ENCODE data around the gene SPSB3.

SPSB3 gene

GRCh38 chr16:1754204-1754603 is 28.2 kb downstream of the SPSB3 start:
- TF ChIP-seq CTCF (conservative IDR thresholded peaks at IDR 0.05; ENCODE audit: low read depth, low read length), result no peak
- DNase-seq (ENCODE audit: low read depth), result no peak
- H3K4me3 ChIP-seq (ENCODE audit: low read depth, low read length), result no peak overlapping the region

- no peak for DNase-seq (ENCODE audit: low read depth)
- no peak for TF ChIP-seq CTCF (conservative IDR thresholded peaks at IDR 0.05; ENCODE audit: low read depth, low read length)
- H3K4me3 ChIP-seq (ENCODE audit: low read depth, low read length), result no peak overlapping the region
Observed at GRCh38 chr16:1752853-1753252, 29.5 kb downstream of the SPSB3 start.

GRCh38 chr16:1751946-1752345 is 30.4 kb downstream of the SPSB3 start:
- no peak for TF ChIP-seq CTCF (conservative IDR thresholded peaks at IDR 0.05; ENCODE audit: low read depth, low read length)
- H3K4me3 ChIP-seq (ENCODE audit: low read depth, low read length), result no peak overlapping the region
- no peak for DNase-seq (ENCODE audit: low read depth)

- DNase-seq (ENCODE audit: low read depth), result peak; percentile 72
- no peak for TF ChIP-seq CTCF (conservative IDR thresholded peaks at IDR 0.05; ENCODE audit: low read depth, low read length)
- no peak overlapping the region for H3K4me3 ChIP-seq (ENCODE audit: low read depth, low read length)
Observed at GRCh38 chr16:1749152-1750117, 32.9 kb downstream of the SPSB3 start.

GRCh38 chr16:1747934-1748333 is 34.4 kb downstream of the SPSB3 start:
- no peak for DNase-seq (ENCODE audit: low read depth)
- no peak for TF ChIP-seq CTCF (conservative IDR thresholded peaks at IDR 0.05; ENCODE audit: low read depth, low read length)
- H3K4me3 ChIP-seq (ENCODE audit: low read depth, low read length), result no peak overlapping the region

GRCh38 chr16:1746693-1747195 is 35.6 kb downstream of the SPSB3 start:
- DNase-seq (ENCODE audit: low read depth), result no peak
- H3K4me3 ChIP-seq (ENCODE audit: low read depth, low read length), result no peak overlapping the region
- TF ChIP-seq CTCF (conservative IDR thresholded peaks at IDR 0.05; ENCODE audit: low read depth, low read length), result no peak
